ENCODE results near the gene CTDSPL.

- TF ChIP-seq CTCF (IDR thresholded peaks at IDR 0.05; ENCODE audit: control extremely low read depth in 1 of 3, insufficient read depth in 1 of 3, low read depth in 1 of 3, low read length in 3 of 3) (no peak), CHD2 (IDR thresholded peaks at IDR 0.05; ENCODE audit: low read length) (no peak), POLR2AphosphoS5 (IDR thresholded peaks at IDR 0.05; ENCODE audit: low read depth, low read length) (no peak), RNF2 (IDR thresholded peaks at IDR 0.05; ENCODE audit: borderline replicate concordance, low read depth, low read length, missing control alignments, poor library complexity, severe bottlenecking) (no peak), HDAC2 (IDR thresholded peaks at IDR 0.05; ENCODE audit: borderline replicate concordance in 1 of 2, low read depth in 2 of 2, low read length in 2 of 2) (no peak), SP1 (IDR thresholded peaks at IDR 0.05; ENCODE audit: low read depth, low read length) (no peak)
Measured at GRCh38 chr3:38008971-38009580, 147.4 kb downstream of the CTDSPL start.
